GM18511 (cell line): Measurements from ENCODE around the gene PHTF1.

Source experiments
- ATAC-seq: cut with Tn5 transposase; IDR thresholded peaks from one replicate; pipeline ENCODE4 v1.9.1; 2021; ENCODE audit warnings: mild to moderate bottlenecking, moderate library complexity; ENCODE audit not compliant: unreplicated experiment

PHTF1 gene

DNA sequence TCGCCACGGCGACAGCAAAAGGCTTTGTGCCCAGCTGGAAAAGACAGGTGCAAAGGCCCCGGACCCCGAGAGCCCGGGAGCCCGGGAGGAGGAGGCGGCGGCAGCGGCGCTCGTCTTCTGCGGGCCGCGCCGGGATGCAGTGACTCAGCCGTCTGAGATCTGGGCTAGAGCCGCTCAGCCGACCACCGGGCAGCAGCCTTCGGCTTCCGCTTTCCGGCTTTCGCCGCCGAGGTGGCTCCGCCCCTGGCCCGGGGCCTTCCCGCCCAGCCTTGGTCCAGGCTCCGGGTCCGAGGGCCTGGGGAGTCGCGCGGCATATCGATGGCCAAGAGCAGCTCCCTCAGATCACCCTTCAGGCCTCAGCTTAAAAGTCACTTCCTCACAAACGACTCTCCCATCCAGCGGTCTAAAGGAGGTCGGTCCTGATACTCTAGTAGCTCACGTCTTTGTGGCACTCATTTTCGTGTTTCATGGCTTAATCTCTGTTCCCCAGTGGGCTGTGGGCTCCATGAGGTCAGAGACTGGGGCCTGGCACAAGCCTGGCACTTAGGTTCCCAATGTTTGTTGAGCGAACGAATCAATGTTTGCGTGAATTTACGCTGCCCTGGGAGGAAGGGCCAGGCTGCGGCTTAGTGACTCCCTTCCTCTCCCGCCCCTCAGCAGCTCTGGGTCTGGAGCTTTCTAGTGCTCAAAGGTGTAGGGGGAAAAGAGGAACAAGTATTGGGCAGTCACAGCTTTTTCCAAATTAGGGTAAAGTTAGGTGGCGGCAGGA, at the start of gene PHTF1:
TSS of gene PHTF1 (minus strand) at position 154 of the 769 bp plus-strand sequence. CDS start 783 bp downstream, outside the sequence.
- peak; percentile 89 for ATAC-seq

DNA sequence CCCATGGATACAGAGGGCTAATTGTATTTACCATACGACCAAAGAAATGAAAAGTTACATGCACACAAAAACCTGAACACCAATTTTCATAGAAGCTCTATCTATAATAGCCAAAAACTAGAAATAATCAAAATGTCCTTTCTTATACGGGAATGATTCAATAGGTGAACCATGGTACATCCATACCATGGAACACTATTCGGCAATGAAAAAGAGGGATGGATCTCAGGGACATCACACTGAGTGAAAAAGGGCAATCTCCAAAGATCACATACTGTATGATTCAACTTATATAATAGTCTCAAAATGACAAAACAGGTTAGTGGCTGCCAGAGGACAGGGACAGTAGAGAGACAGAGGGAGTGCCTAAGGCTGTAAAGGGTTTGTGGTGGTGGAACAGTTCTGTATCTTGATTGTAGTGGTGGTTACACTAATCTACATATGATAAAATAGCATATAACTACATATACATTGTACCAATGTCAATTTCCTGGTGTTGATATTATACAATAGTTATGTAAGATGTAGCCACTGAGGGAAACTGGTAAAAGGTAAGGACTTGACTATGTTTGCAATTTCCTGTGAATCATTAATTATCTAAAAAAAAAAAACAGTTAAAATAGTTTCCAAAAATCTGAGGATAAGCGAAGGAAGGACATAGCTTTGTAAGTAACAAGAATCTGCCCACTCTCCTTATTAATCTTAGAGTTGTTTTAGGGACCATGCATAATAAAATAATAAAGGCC, 49.3 kb upstream of the PHTF1 start:
- ATAC-seq, result no peak

DNA sequence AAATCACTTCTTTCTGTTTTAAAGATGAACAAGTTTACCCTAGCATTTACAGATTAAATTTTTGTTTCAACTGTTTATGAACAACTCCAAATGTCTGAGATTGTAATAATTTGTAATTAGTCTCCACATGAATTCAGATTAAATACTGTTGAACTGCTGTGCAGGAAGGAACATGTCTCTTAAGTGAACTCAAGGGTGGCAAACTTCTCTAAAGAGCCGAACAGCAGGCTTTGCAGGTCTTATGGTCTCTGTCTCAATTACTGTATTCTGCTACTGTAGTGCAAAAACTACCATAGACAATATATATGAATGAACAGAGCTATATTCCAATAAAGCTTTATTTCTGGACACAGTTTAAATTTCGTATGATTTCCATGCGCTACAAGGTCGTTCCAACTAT, 46.4 kb upstream of the PHTF1 start:
- no peak for ATAC-seq

DNA sequence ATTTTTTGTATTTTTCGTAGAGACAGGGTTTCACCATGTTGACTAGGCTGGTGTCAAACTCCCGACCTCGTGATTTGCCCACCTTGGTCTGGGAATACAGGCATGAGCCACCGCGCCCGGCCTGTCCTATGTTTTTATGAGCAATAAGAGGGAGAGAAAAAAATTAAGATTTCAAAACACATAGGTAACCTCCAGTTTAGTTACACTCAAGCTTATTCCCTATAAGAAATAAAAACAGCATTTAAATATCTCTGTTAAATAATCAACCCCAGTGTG, 45.9 kb upstream of the PHTF1 start:
- ATAC-seq, result no peak

DNA sequence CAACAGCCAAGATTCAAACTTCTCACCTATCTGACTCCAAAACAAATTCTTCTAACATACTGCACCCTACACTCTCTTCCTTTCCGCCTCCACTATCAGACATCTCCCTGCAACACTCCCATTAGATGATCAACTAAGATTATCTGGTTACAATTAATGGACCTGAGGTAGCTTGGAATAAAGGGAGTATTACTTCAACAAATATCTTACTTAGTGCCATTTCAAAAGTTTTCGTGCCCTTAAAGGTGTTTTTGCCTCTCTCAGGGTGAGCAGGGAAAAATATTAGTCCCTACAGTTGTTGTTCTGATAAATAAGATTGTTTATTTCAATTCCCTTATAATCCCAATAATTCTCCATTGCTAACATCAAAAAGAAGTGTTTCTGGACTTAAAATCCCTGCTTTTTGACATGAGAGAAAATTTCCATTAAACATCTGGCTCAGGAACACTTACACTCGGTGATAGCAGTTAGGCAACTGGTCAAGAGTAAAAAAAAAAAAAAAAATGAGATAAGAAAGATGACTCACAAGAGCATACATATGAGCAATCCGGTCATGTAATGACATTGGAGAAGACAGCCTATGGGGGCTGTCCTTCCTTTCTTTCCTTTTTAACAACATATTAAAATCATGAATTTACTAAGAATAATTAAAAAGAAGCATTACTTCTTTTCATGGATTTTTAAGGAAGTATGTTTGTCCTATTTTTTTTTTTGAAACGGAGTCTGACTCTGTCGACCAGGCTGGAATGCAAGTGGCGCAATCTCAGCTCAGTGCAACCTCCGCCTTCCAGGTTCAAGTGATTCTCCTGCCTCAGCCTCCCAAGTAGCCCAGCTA, 45.4 kb upstream of the PHTF1 start:
- ATAC-seq, result no peak

DNA sequence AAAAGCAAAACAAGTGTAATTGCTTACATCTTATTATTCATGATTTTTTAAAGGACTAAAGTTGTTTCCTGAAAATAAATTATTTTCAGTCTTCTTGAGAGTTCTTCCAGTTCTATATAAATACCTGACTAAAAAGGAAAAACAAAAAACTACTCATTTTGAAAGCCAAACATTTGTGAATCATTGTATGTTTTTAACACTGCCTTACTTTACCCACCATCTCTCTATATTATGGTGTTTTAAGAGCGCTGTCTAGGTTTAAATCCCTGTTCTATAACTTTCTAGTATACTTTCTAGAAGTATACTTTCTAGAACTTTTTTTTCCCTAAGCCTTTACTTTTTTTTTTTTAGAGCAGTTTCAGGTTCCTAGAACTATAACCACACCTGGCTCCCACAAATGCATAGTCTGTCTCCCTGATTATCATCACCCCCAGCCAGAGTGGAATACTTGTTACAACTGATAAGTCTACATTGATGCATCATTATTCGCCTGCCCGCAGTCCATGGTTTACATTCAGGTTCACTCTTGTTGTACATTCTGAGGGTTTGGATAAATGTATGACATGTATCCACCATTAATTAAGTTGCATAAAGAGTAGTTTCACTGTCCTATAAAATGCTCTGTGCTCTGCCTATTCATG, 43.2 kb upstream of the PHTF1 start:
- ATAC-seq, result no peak

DNA sequence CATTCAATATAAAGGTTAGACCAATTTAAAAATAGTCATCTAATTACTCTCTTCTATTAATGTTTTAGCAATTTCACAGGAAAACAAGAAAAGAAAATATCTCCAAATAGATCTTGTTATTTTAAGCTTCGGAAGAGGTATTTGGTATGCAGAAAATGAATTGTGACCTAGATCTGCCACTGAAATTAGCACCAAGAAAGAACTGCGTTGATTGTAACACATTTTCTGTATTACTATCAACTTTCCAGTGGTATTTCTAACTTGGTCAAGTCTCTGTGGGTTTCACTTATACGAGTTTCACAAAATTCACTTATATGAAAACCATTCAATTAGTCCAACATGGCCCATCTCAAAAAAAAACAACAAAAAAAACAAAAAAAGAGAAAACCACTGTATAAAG, 41.2 kb upstream of the PHTF1 start:
- ATAC-seq, result no peak

DNA sequence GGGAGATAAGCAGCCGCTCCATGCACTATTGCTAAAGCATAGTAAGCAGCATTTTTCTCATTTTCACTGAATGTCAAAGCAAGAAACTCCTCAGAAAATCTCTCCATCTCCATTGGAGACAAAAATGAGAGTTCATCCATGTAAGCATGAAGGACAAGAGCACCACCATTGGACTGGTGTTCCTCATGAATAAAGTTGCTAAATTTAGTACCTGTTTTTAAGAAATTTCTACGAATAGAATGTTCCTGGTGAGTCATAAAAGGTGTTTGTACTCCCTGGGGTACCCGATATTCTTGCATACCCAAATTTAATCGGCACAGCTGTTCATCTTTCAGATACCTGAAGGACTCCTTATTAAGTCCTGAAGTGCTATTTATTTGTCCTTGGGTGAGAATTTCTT, 38.2 kb upstream of the PHTF1 start:
- no peak for ATAC-seq

DNA sequence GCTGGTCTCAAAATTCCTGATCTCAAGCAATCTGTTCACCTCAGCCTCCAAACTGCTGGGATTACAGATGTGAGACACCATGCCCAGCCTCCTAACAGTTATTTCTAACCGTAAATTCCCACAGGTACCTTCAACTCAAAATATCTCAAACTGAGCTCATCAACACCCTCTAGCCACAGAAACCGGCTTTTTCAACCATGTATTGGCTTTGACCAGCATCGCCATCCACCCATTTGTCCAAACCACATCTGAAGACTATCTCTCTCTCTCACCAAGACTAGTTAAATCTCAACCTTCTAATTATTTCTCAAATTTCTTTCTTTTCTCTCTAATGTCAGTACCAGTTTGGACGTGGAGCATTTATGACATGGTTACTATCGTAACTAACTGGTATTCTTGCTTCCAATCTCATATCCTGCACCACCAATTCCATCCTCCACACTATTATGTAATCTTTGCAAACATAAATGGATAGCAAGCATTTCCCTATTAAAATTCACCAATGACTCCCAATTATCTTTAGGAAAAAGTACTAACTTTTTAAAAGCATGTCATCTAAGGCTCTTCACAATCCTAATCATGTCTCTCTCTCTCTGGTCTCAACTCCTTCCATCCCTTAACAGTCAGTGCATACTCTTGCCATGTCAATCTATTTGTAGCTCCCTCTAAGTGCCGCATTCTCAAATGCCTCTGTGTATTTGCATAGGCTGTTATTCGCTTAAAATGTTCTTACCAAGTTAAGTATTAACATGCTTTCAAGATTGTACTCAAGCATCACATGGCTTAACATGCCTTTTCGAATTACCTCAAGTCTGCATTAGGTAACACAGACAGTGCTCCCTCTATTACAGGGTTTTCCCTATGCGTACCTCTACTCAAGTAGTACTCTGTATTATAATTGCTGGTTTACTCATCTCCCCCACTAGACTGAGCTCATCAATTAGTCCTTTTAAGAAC, 34.9 kb upstream of the PHTF1 start:
- ATAC-seq, result no peak

DNA sequence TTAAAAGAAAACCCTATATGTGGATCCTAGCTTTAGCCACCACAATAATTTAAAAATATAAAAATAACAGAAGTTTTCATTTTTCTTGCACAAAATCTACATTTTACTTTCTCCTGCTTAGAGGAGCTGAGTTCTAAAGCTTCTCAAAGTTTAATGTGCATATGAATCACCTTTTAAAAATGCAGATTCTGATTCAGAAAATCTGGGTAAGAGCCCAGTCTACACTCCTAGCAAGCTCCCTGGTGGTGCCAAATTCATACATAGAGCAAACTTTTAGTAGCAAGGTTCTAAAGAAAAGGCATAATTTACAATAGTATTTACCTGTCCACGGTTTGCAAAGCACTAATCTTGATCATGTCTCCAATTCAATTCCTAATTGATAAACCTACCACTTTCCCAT, 33.7 kb upstream of the PHTF1 start:
- ATAC-seq, result no peak

DNA sequence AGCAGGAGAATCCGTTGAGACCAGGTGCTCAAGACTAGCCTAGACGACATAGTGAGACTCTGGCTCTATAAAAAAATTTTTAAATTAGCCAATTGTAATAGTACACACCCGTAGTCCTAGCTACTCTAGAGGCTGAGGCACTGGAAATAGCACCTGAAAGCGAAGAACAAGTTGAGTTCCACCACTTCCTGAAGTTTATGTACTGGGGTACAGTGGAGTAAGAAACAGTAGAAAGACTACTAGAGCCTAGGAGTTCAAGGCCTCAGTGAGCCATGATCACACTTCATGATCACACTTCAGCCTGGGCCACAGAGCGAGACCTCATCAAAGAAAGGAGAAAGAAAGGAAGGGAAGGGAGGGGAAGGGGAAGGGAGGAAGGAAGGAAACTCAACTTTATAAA, 33.2 kb upstream of the PHTF1 start:
- peak; percentile 57 for ATAC-seq

DNA sequence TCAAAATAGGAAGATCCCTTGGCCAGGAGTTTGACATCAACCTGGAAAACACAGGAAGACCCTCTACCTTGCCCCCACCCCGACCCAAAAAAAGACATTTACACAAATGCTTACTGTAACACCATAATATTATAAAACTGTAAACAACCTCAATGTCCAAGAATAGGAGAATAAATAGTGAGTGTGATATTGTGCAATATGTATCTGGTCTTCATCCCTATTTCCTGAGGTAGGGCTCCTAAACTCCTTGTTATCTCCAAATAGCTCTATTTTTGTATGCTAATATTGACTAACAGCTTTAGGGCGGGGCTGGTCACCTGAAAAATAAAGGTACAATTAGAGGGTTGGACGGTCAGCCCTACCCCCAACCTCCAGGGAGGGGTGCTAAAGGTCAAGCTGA, 29.5 kb upstream of the PHTF1 start:
- ATAC-seq, result no peak

DNA sequence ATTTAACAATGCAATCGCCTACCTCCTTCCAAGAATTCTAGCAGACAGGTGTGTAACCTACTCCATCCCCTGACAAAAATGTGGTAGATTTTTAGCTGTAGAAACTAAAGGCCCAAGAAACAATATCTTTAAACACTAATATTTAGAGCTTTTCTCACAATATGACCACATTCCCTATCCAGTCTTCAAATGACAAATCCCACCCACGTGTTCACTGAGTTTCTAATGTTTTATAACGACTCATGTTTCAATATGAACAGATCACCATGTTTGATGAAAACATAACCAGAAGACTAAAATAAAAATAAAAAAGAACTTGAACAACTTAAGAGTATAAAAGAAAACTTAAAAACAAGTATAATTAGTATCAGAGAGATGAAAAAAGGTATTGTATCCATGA, 28.4 kb upstream of the PHTF1 start:
- ATAC-seq, result no peak

DNA sequence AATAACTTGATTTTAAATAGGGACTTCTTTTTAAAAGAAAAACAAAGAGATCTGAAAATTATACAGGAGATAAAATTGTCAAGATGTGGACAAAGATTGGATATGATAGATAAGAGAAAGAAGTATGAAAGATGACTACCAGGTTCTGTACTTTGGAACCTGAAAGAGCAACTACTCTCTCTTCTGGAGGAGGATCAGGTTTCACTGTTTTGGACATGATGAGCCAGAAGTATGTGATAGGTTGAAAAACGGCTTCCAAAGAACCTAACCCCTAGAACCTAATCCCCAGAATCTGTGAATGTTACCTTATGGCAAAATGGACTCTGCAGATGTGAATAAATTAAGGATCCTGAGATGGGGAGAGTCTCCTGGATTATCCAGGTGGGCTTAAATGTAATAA, 26.8 kb upstream of the PHTF1 start:
- no peak for ATAC-seq

DNA sequence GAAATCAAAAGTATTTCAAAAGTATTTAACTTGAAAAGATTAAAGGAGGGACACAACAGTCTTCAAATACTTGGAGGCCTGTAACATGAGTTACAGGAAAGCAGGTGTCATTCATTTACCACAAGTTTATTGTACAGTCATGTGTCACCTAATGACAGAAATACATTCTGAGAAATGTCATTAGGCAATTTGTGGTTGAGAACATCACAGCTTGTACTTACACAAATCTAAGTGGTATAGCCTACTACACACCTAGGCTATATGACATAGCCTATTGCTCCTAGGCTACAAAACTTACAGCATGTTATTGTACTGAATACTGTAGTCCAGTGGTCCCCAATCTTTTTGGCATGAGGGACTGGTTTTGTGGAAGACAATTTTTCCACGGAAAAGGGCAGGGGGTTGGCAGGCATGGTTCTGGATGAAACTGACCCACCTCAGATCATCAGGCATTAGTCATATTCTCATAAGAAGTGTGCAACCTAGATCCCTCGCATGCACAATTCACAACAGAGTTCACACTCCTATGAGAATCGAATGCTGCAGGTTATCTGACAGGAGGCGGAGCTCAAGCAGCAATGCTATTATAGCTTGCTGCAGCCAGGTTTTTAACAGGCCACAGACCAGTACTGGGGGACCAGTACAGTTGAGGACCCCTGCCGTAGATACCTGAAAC, 25.0 kb upstream of the PHTF1 start:
- peak; percentile 81 for ATAC-seq

DNA sequence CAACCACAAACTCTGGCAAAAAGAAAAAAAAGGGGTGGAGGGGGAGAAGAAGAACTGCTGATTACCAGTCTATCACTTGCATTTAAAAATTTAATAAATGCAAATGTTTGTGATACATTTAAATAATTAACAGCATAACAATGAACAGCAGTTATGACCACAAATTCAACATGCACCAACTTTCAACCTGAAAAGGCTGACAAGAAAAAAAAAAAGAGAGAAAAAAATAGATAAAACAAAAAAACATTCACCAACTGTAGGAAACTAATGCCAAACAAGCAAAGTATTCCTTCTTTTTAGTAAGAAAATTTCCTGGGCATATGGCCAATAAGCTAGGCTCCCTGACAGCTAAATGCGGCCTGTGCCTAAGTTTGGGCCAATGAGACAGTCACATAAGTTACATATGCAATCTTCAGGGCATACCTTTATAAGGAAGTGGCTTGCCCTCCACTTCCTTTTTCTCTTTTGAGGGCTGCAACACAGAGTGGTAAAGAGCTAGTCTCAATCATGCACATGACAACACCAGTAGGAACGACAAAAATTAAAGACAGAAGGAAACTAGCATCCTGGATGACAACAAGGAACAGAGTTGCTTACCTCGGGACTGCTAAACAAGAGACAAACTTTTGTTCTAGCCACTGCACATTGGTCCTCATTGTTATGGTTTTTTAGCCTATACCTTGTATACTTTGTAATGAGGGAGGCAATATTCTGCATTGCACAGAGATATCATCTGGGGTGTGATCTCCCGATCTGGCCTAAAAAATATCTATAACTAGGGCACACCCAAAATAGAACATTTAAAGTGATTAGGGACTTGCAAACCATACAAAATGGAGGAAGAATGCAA, 24.2 kb upstream of the PHTF1 start:
- peak; percentile 82 for ATAC-seq

DNA sequence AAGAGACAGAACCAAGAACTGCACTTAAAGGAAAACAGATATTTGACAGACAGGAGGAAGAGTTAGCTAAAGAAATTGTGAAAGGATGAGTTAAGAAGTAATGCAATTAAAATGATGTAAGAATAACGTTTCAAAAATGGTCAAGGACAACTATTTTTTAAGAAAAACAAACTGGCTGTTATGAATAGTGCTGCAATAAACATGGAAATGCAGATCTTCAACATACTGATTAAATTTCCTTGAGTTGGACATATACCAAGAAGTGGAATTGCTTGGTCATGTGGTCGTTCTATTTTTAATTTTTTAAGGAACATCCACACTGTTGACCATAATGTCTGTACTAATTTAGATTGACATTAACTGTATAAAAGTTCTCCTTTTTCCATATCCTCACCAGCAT, 23.1 kb upstream of the PHTF1 start:
- ATAC-seq, result no peak

DNA sequence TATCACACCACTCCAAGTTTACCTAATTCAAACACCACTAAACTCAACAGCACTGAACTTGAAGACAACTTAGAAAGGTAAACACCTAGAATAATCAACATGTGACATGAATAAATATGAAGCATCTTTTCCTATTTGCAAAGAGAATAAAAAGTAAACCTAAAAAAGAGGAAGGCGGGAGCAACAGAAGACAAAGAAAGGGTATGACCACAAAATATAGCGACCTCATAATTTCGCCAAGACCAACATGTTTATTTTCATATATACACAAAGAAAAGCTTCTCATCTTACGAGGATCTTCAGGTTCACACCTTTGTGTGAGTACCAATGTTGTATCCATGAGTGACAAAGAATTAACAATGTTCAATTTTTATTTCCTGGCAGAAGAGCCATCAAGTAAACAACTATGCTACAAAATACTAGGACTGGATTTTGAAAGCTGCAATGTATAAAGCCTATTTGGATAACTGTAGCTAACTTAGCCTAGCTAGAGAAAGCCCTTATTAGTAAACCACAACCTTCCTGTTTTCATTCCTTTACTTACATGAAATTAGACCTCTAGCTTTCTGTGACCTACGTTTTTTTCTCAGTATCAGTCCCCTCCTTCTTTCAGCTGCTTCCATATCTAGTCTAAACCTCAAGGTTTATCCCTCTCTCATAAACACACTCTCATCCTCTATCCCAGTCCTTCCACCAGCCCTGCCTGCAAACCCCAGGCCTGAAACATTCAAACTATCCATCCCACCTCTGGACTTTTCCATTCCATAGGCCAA, 21.3 kb upstream of the PHTF1 start:
- ATAC-seq, result peak; percentile 52
